Inflammatory macrophage treated with lipopolysaccharide for 4 hours (primary cell): Measurements from ENCODE around the gene ADCY9.

Experiments used
- DNase-seq: peaks from one replicate; pipeline ENCODE4 v3.0.0-alpha.2; 2020

The ADCY9 gene

DNA sequence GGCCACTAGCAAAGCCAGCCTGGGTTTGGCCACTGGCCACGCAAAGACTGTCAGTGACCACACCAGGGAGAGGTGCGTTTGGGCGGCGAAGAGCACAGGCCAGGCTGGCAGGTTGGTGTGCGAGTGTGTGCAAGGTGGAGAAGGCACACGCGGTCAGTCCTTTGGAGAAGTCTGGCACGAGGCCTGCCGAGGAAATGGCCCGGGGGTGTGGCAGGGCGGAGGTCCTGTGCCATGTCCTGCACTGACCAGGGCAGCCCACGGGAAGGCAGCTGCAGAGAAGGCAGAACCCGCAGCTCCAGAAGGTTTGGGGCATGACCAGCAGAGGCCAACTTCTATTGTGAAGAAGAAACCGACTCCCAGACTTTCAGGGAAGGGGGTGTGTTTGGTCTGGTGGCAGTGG, 90.8 kb downstream of the ADCY9 start:
- no peak for DNase-seq

GRCh38 chr16:4021916-4022315, 94.3 kb downstream of the ADCY9 start:
- DNase-seq, result no peak

- no peak for DNase-seq
These were observed 95.0 kb downstream of the ADCY9 start for GRCh38 chr16:4021070-4021779.

GRCh38 chr16:4019371-4019791, 96.9 kb downstream of the ADCY9 start:
- peak; percentile 62 for DNase-seq

GRCh38 chr16:4018391-4018790, 97.9 kb downstream of the ADCY9 start:
- DNase-seq, result no peak

DNA sequence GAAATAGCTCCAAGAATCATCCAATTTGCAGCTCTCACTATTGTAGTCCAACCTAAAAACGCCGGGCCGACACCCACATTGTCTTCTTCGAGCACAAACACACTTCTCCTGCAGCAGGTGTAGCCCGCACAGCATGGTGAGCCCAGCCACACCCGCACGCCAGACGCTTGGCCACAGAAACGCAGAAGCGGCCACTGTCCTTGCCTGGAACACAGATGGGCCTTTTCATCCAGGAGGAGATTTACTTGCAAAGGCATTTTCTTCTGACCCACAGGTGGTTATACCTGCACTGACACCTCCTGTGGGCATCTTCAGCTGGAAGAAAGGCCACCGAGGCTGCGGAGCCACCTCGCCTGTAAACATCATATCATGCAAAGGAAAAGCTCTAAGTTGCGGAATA, 98.4 kb downstream of the ADCY9 start:
- no peak for DNase-seq

DNA sequence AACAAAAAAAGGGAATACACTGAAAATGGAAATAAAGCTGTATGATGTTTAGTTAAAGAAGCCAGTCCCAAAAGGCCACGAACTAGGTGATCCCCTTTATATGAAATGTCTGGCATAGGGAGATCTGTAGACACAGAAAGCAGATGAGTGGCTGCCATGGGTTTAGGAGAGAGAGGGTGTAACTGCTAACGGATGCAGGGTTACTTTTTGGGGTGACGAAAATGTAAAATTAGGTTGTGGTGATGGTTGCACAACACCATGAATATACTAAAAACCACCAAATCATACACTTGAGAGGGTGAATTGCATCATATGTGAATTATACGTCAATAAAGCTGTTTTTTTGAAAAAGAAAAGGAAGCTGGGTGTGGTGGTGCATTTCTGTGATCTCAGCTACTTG, 99.6 kb downstream of the ADCY9 start:
- DNase-seq, result peak; percentile 87

DNA sequence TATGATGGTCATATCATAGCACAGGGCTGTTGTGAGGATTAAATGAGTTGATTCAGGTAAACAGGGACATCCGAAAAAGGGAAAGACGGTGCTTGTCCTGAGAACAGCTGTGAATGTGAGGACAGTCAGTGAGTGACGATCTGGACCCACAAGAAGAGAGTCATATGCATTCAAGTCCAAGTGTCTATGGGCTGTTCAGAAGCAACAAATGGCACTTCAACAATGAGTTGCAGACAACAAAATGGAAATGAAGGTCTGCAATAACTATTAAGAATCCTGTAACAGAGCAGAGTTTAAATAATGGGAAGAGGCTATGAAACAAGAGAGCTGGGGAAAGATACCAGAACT, 100.3 kb downstream of the ADCY9 start:
- DNase-seq, result no peak

DNA sequence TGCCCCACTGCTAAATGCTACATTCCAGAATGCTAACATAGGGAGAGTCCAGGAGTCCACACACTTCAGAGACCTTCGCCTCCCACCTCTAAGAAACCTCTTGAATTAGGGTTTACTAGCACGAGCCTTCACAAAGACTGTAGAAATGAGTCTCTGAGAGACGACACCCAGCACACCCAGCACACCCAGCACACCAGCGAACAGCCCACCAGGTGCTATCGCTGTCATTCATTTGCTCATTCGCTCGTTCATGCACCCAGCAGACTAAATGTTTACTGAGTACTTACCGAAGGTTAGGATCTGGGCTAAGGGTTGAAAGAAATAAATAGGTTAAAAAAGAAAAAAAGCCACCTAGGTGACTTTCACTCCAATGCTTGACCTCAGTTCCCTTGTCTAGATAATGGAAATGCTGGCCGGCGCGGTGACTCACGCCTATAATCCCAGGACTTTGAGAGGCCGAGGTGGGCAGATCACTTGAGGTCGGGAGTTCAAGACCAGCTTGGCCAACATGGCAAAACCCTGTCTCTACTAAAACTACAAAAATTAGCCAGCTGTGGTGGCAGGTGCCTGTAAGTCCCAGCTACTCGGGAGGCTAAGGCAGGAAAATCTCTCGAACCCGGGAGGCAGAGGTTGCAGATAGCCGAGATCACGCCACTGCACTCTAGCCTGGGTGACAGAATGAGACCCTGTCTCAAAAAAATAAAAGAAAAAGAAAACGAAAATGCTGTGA, 100.8 kb downstream of the ADCY9 start:
- DNase-seq, result peak; percentile 6

DNA sequence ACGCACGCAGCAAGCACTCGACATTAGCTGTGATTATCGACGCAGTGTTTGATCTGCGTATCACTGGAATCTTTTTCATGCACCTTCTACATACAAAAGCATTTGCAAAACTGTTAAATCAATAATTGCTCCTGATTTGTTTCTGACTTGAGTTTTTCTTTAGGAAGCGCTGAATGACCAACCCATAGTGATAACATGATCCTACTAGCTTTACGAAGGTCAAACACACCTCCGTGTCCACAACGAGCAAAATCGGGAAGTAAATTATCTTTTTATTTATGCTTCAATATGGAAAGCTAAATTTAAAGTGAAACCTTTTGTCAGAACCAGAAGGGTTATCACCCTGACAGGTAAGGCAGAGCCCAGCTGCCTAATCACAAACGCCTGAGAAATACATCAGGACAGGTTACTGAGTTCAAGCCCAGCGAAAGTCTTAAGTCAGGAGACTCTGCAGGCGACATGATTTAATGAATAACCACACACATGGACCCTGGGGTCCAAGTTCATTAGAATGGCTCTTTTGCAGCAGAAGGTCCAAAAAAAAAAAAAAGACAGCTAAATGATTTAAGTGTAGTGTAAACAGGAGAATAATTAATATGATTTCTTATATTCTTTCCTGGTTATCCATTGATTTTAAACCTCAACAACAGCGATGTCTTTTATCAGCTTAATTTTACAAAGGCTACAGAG, 104.2 kb downstream of the ADCY9 start:
- no peak for DNase-seq

- DNase-seq, result peak; percentile 74
These were observed 104.9 kb downstream of the ADCY9 start for GRCh38 chr16:4011225-4011939.

- DNase-seq, result no peak
These were observed 105.8 kb downstream of the ADCY9 start for GRCh38 chr16:4010225-4011158.

- DNase-seq, result no peak
These were observed 107.1 kb downstream of the ADCY9 start for GRCh38 chr16:4009177-4009576.

GRCh38 chr16:4008116-4008515, 108.1 kb downstream of the ADCY9 start:
- DNase-seq, result no peak

GRCh38 chr16:4006397-4006999, 109.7 kb downstream of the ADCY9 start:
- no peak for DNase-seq

- no peak for DNase-seq
These were observed 110.5 kb downstream of the ADCY9 start for GRCh38 chr16:4005731-4006130.

DNA sequence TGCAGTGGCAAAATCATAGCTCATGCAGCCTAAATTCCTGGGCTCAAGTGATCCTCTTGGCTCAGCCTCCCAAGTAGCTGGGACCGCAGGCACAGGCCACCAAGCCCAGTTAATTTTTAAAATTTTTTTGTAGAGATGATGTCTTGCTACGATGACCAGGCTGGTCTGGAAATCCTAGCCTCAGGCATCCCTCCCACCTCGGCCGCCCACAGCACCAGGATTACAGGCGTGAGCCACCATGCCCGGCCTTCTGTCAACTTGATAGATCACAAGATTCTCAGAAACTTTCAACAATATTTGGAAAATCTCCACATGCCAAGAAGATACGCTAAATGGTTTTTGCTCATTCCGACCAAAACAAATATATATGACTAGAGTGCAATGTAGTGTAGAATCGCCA, 111.0 kb downstream of the ADCY9 start:
- DNase-seq, result no peak

- DNase-seq, result no peak
These were observed 112.0 kb downstream of the ADCY9 start for GRCh38 chr16:4004206-4004605.

DNA sequence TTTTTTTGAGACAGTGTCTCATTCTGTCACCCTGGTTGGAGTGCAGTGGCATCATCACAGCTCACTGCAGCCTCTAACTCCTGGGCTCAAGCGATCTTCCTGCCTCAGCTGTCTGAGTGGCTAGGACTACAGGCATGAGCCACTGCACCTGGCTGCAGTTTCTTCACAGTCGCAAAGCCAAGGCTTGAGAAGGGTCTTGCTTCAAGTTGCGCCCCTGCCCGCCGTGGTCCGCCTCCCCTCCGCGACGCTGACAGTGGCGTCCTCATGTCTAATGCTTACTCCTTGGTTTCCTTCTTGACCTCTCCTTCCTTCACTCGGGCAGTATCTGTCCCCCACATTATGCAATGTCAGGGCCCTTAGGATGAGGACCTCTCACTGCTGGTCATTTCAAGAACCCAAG, 112.7 kb downstream of the ADCY9 start:
- no peak for DNase-seq

GRCh38 chr16:4003166-4003565, 113.1 kb downstream of the ADCY9 start:
- no peak for DNase-seq

- no peak for DNase-seq
These were observed 114.1 kb downstream of the ADCY9 start for GRCh38 chr16:4002121-4002520.
